ENCODE results near the gene FLNA. TPM values are rescaled to one million over a fixed set of nuclear protein-coding genes. Genes with fewer than 3 reads are reported as not detected.

Gene FLNA
- total RNA-seq, 2 donors from 2014 or later: 5,928 to 11,236 TPM

DNA sequence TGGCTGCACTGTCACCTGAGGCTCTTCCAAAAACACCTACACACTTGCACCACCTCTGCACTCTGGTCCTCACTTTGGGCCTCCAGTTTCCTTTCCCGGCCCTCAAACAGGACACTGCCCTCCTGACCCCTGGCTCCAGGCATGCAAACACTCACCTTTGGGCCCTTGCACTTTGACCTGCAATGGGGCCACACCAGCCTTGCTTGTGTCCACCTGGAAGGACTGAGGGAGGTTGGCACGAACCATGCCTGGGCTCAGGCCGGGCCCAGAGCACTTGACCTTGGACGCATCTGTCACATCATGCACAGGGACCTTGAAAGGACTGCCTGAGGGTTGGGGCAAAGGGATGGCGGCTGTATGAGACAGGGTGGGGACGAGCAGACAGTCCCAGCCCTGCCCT, 15.6 kb downstream of the FLNA start:
- Histone ChIP-seq H3K4me3 (no peak overlapping the region), H3K4me1 (ENCODE audit: control insufficient read depth in 1 of 2, low read depth in 2 of 2) (peaks cover 0 to 39% of the 10 kb centered on the region in 2 donors), H3K36me3 (peaks cover 81% of the 10 kb centered on the region), H3K27ac (peak overlapping the region in 1 of 2 donors; percentile 8), H3K27me3 (replicated peaks; ENCODE audit: insufficient read depth) (no peaks in the 10 kb centered on the region), H3K9me3 (no peaks in the 10 kb centered on the region)
- ATAC-seq (ENCODE audit: insufficient number of reproducible peaks, low FRiP score, low read depth) (no peak), DNase-seq (ENCODE audit: low spot score) (no peak)
- TF ChIP-seq, protein P1, sequence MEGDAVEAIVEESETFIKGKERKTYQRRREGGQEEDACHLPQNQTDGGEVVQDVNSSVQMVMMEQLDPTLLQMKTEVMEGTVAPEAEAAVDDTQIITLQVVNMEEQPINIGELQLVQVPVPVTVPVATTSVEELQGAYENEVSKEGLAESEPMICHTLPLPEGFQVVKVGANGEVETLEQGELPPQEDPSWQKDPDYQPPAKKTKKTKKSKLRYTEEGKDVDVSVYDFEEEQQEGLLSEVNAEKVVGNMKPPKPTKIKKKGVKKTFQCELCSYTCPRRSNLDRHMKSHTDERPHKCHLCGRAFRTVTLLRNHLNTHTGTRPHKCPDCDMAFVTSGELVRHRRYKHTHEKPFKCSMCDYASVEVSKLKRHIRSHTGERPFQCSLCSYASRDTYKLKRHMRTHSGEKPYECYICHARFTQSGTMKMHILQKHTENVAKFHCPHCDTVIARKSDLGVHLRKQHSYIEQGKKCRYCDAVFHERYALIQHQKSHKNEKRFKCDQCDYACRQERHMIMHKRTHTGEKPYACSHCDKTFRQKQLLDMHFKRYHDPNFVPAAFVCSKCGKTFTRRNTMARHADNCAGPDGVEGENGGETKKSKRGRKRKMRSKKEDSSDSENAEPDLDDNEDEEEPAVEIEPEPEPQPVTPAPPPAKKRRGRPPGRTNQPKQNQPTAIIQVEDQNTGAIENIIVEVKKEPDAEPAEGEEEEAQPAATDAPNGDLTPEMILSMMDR (IDR thresholded peaks at IDR 0.05): no peak

DNA sequence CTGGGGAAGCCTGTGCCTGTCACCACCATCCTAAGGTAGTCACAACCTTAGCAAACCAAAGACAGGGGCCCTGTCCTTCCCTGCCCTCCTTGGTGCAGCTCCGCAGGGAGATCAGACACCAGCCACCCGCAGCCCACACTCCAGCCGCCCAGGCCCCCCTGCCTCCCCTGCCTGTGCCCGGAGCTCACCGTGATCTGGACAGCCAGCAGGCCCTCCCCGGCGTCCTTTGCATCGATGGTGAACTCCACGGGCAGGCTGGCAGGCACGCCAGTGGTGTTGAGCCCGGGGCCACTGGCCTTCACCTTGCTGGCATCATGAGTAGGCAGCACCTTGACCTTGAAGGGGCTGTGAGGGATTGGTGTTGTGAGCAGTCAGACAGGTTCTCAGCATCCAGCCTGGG, 16.4 kb downstream of the FLNA start:
- DNase-seq (ENCODE audit: low spot score) (no peak), ATAC-seq (ENCODE audit: insufficient number of reproducible peaks, low FRiP score, low read depth) (no peak)
- no peak overlapping the region for H3K4me3 ChIP-seq
- no peaks in the 10 kb centered on the region for H3K27me3 ChIP-seq (replicated peaks; ENCODE audit: insufficient read depth)
- H3K9me3 ChIP-seq: no peaks in the 10 kb centered on the region
- H3K27ac ChIP-seq: peak overlapping the region in 1 of 2 donors; percentile 26
- TF ChIP-seq, protein P1 (IDR thresholded peaks at IDR 0.05): no peak
- peaks cover 0 to 39% of the 10 kb centered on the region in 2 donors for H3K4me1 ChIP-seq (ENCODE audit: control insufficient read depth in 1 of 2, low read depth in 2 of 2)
- peaks cover 87% of the 10 kb centered on the region for H3K36me3 ChIP-seq

DNA sequence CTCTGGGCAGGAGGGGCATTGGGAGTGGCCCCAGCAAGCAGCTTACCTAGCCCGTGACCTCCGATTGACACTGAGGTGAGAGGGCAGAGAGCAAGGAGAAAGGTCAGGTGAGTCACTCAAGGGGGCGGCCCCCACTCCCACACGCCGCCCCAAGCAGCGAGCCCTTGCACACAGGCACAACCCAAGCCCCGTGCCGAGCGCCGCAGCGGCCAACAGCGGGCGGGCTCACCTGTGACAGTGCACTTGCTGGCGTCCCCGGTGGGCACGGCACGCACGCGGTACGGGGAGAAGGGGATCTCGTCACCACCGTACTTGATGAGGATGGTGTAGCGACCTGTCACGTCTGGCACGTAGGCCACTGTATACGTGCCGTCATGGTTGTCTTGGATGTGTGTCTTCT, 17.2 kb downstream of the FLNA start:
- Histone ChIP-seq H3K36me3 (peaks cover 87% of the 10 kb centered on the region), H3K27ac (peak overlapping the region in 1 of 2 donors; percentile 26), H3K27me3 (replicated peaks; ENCODE audit: insufficient read depth) (no peaks in the 10 kb centered on the region), H3K4me1 (ENCODE audit: control insufficient read depth in 1 of 2, low read depth in 2 of 2) (peaks cover 0 to 39% of the 10 kb centered on the region in 2 donors), H3K9me3 (no peaks in the 10 kb centered on the region), H3K4me3 (no peak overlapping the region)
- TF ChIP-seq, protein P1 (IDR thresholded peaks at IDR 0.05): no peak
- no peak for DNase-seq (ENCODE audit: low spot score)
- ATAC-seq (ENCODE audit: insufficient number of reproducible peaks, low FRiP score, low read depth): no peak

DNA sequence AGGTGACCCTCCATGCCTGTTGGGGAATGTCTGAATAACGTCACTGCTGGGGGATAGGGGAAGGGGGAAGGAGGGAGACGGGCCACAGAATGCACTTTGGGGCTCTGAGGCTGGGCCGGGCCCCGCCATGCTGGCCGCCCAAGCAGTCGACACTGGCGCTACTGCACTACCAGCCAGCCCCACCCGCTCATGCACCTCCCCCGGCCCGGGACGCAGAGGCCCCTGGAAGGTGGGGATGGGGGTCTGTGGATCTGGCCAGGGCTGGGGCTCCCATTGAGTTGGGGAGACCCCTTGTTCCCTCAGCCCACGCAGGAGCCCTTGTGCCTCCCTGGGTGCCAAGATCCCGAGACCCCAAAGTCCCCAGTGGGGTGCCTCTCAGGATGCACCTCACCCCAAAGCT, 17.8 kb downstream of the FLNA start:
- DNase-seq (ENCODE audit: low spot score): no peak
- Histone ChIP-seq H3K36me3 (peaks cover 87% of the 10 kb centered on the region), H3K27ac (no peak overlapping the region), H3K9me3 (no peaks in the 10 kb centered on the region), H3K4me3 (no peak overlapping the region), H3K27me3 (replicated peaks; ENCODE audit: insufficient read depth) (no peaks in the 10 kb centered on the region), H3K4me1 (ENCODE audit: control insufficient read depth in 1 of 2, low read depth in 2 of 2) (peaks cover 0 to 34% of the 10 kb centered on the region in 2 donors)
- TF ChIP-seq, protein P1 (IDR thresholded peaks at IDR 0.05): no peak
- ATAC-seq (ENCODE audit: insufficient number of reproducible peaks, low FRiP score, low read depth): no peak

DNA sequence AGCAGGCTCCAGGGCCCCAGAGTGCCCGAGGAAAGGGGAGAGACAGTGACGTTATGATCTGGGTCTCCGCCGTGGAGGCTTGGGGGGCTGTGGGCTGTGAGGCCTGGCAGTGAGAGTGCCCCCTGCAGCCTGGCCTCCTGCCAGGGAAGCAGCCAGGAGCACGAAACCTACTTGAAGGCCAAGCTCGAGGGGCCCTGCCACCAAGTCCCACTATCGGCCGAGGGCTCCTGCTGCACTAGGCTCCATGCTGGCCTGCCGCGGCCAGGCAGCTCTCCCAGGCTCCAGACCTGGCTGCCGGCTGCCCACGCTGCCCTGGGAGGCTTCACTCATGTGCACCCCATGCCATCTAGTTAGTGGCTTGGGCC, 18.7 kb downstream of the FLNA start:
- ATAC-seq (ENCODE audit: insufficient number of reproducible peaks, low FRiP score, low read depth) (no peak), DNase-seq (ENCODE audit: low spot score) (no peak)
- Histone ChIP-seq H3K27ac (no peak overlapping the region), H3K9me3 (no peaks in the 10 kb centered on the region), H3K4me1 (ENCODE audit: control insufficient read depth in 1 of 2, low read depth in 2 of 2) (peaks cover 0 to 30% of the 10 kb centered on the region in 2 donors), H3K36me3 (peaks cover 90% of the 10 kb centered on the region), H3K27me3 (replicated peaks; ENCODE audit: insufficient read depth) (no peaks in the 10 kb centered on the region), H3K4me3 (no peak overlapping the region)
- TF ChIP-seq, protein P1 (IDR thresholded peaks at IDR 0.05): no peak
